H9 (cell line): ENCODE measurements around the gene CST3. TPM values are rescaled to one million over a fixed set of nuclear protein-coding genes. Genes with fewer than 3 reads are reported as not detected.

Experiments
- DNase-seq: peaks from one replicate; pipeline ENCODE4 v3.0.0-alpha.2; 2017
- H2AFZ ChIP-seq: one replicate; pipeline ENCODE4 v1.6.1; 2013; ENCODE audit warnings: mild to moderate bottlenecking, low read length, control low read depth, moderate library complexity
- H2AK5ac ChIP-seq: 2 replicates; pipeline ENCODE4 v1.6.1; 2013; ENCODE audit warnings: low read length, control low read depth, mixed read lengths; ENCODE audit not compliant: insufficient read length
- H2BK120ac ChIP-seq: one replicate; pipeline ENCODE4 v1.6.1; 2013; ENCODE audit warnings: low read depth, mild to moderate bottlenecking, low read length, control low read depth, inconsistent platforms; ENCODE audit not compliant: poor library complexity, severe bottlenecking
- H2BK12ac ChIP-seq: 2 replicates; pipeline ENCODE4 v1.6.1; 2013; ENCODE audit warnings: low read length, control low read depth, mixed read lengths, low read depth; ENCODE audit not compliant: insufficient read length
- H2BK15ac ChIP-seq: 2 replicates; pipeline ENCODE4 v1.6.1; 2013; ENCODE audit warnings: low read depth, low read length, control low read depth
- H2BK20ac ChIP-seq: one replicate; pipeline ENCODE4 v1.6.1; 2013; ENCODE audit warnings: low read depth, mild to moderate bottlenecking, low read length, control low read depth, inconsistent platforms; ENCODE audit not compliant: poor library complexity, severe bottlenecking
- H2BK5ac ChIP-seq: 2 replicates; pipeline ENCODE4 v1.6.1; 2013; ENCODE audit warnings: low read length, control low read depth, mixed read lengths; ENCODE audit not compliant: insufficient read length
- H3K14ac ChIP-seq: 2 replicates; pipeline ENCODE4 v1.6.1; 2013; ENCODE audit warnings: low read length, control low read depth; ENCODE audit not compliant: insufficient read depth
- H3K18ac ChIP-seq: 2 replicates; pipeline ENCODE4 v1.6.1; 2013; ENCODE audit warnings: low read depth, mild to moderate bottlenecking, mixed read lengths, low read length, control low read depth; ENCODE audit not compliant: insufficient read length
- H3K23ac ChIP-seq: 2 replicates; pipeline ENCODE4 v1.6.1; 2013; ENCODE audit warnings: low read length, control low read depth, mixed read lengths, low read depth; ENCODE audit not compliant: insufficient read length
- H3K23me2 ChIP-seq: 2 replicates; pipeline ENCODE4 v1.6.1; 2013; ENCODE audit warnings: low read depth, mild to moderate bottlenecking, mixed read lengths, low read length, control low read depth; ENCODE audit not compliant: insufficient read length, poor library complexity, severe bottlenecking
- H3K27ac ChIP-seq: 2 replicates; pipeline ENCODE4 v1.5.1; 2013; ENCODE audit warnings: low read length, control low read depth, mixed read lengths, low read depth; ENCODE audit not compliant: insufficient read length
- H3K27me3 ChIP-seq: 2 replicates; pipeline ENCODE4 v1.6.1; 2013; ENCODE audit warnings: low read length, control low read depth, inconsistent platforms; ENCODE audit not compliant: insufficient read depth
- H3K4ac ChIP-seq: 2 replicates; pipeline ENCODE4 v1.6.1; 2013; ENCODE audit warnings: low read depth, mild to moderate bottlenecking, control low read depth, inconsistent platforms, low read length, moderate library complexity
- H3K4me1 ChIP-seq: 2 replicates; pipeline ENCODE4 v1.6.1; 2013; ENCODE audit warnings: low read length, control low read depth, inconsistent platforms; ENCODE audit not compliant: insufficient read depth
- H3K4me2 ChIP-seq: 2 replicates; pipeline ENCODE4 v1.6.1; 2013; ENCODE audit warnings: low read length, control low read depth, mixed read lengths; ENCODE audit not compliant: insufficient read length, insufficient read depth
- H3K56ac ChIP-seq: 2 replicates; pipeline ENCODE4 v1.6.1; 2013; ENCODE audit warnings: low read depth, mild to moderate bottlenecking, mixed read lengths, low read length, control low read depth; ENCODE audit not compliant: insufficient read length
- H3K79me1 ChIP-seq: 2 replicates; pipeline ENCODE4 v1.6.1; 2013; ENCODE audit warnings: low read depth, mild to moderate bottlenecking, moderate library complexity, low read length, control low read depth, inconsistent platforms; ENCODE audit not compliant: insufficient read depth, poor library complexity, severe bottlenecking
- H3K79me2 ChIP-seq: 2 replicates; pipeline ENCODE4 v1.6.1; 2013; ENCODE audit warnings: low read length, control low read depth, inconsistent platforms; ENCODE audit not compliant: insufficient read depth
- H3K9ac ChIP-seq: 2 replicates; pipeline ENCODE4 v1.6.1; 2013; ENCODE audit warnings: low read length, control low read depth, mixed read lengths; ENCODE audit not compliant: insufficient read length; ENCODE audit errors: extremely low read depth
- H3K9me3 ChIP-seq: one replicate; pipeline ENCODE4 v1.6.1; 2013; ENCODE audit warnings: low read depth, low read length, inconsistent platforms; ENCODE audit not compliant: control insufficient read depth
- H3T11ph ChIP-seq: one replicate; pipeline ENCODE4 v1.6.1; 2013; ENCODE audit warnings: mild to moderate bottlenecking, low read length, control low read depth, inconsistent platforms
- H4K20me1 ChIP-seq: one replicate; pipeline ENCODE4 v1.6.1; 2013; ENCODE audit not compliant: control insufficient read depth, insufficient read length, insufficient read depth
- H4K5ac ChIP-seq: 2 replicates; pipeline ENCODE4 v1.6.1; 2013; ENCODE audit warnings: low read depth, mild to moderate bottlenecking, mixed read lengths, low read length, control low read depth; ENCODE audit not compliant: insufficient read length
- H4K8ac ChIP-seq: replicated peaks from 2 replicates; pipeline ENCODE4 v1.6.1; 2013; ENCODE audit warnings: low read length, control low read depth, mixed read lengths, low read depth; ENCODE audit not compliant: insufficient read length
- H4K91ac ChIP-seq: 2 replicates; pipeline ENCODE4 v1.6.1; 2013; ENCODE audit warnings: low read depth, mild to moderate bottlenecking, moderate library complexity, mixed read lengths, low read length, control low read depth; ENCODE audit not compliant: insufficient read length
- H3K27ac Mint-ChIP-seq, 3 experiments: 2 replicates in 2 of 3; 3 replicates in 1 of 3; pipeline ENCODE4 v1.8.0; 2020 to 2021; ENCODE audit warnings: mixed read lengths in 3 of 3, mild to moderate bottlenecking in 1 of 3, moderate library complexity in 1 of 3
- H3K27me3 Mint-ChIP-seq: 2 replicates; pipeline ENCODE4 v1.8.0; 2021; ENCODE audit warnings: low read depth, mild to moderate bottlenecking, moderate library complexity, mixed read lengths
- H3K36me3 Mint-ChIP-seq, 3 experiments: 2 replicates in 2 of 3; 3 replicates in 1 of 3; pipeline ENCODE4 v1.8.0; 2020 to 2021; ENCODE audit warnings: low read depth in 3 of 3, mixed read lengths in 3 of 3; ENCODE audit not compliant: insufficient read depth in 1 of 3
- H3K4me1 Mint-ChIP-seq, 2 experiments: 2 replicates each; pipeline ENCODE4 v1.8.0; 2020; ENCODE audit warnings: mixed read lengths in 2 of 2
- H3K4me3 Mint-ChIP-seq, 2 experiments: 2 replicates in 1 of 2; 3 replicates in 1 of 2; pipeline ENCODE4 v1.8.0; 2020 to 2021; ENCODE audit warnings: mild to moderate bottlenecking in 2 of 2, mixed read lengths in 2 of 2, moderate library complexity in 1 of 2
- H3K9me3 Mint-ChIP-seq, 2 experiments: 2 replicates in 1 of 2; 3 replicates in 1 of 2; pipeline ENCODE4 v1.8.0; 2020; ENCODE audit warnings: mild to moderate bottlenecking in 2 of 2, mixed read lengths in 2 of 2, moderate library complexity in 1 of 2
- WGBS: extraction: QIAGEN DNeasy Blood & Tissue Kit; methylation state at CpG from one replicate; pipeline ENCODE4 v1.1.7; 2013; ENCODE audit warnings: missing lambda C conversion rate, low lambda C conversion rate, mixed read lengths; ENCODE audit not compliant: insufficient read length; ENCODE audit errors: extremely low coverage; 5-methylcytosine and 5-hydroxymethylcytosine counted together
- total RNA-seq: library from RNA; stranded (reverse); gene quantifications from 2 replicates; pipeline ENCODE4 v1.2.1, GENCODE V29; 2021
- TF ChIP-seq, protein P1 (sequence below): fragments of 200-600 bp; sonication (generic); conservative IDR thresholded peaks from 3 replicates; pipeline ENCODE4 v1.8.0; 2021; ENCODE audit warnings: antibody characterized with exemption, mild to moderate bottlenecking

Gene CST3
- total RNA-seq, 1 experiment from 2014 or later: 77.2 TPM

DNA sequence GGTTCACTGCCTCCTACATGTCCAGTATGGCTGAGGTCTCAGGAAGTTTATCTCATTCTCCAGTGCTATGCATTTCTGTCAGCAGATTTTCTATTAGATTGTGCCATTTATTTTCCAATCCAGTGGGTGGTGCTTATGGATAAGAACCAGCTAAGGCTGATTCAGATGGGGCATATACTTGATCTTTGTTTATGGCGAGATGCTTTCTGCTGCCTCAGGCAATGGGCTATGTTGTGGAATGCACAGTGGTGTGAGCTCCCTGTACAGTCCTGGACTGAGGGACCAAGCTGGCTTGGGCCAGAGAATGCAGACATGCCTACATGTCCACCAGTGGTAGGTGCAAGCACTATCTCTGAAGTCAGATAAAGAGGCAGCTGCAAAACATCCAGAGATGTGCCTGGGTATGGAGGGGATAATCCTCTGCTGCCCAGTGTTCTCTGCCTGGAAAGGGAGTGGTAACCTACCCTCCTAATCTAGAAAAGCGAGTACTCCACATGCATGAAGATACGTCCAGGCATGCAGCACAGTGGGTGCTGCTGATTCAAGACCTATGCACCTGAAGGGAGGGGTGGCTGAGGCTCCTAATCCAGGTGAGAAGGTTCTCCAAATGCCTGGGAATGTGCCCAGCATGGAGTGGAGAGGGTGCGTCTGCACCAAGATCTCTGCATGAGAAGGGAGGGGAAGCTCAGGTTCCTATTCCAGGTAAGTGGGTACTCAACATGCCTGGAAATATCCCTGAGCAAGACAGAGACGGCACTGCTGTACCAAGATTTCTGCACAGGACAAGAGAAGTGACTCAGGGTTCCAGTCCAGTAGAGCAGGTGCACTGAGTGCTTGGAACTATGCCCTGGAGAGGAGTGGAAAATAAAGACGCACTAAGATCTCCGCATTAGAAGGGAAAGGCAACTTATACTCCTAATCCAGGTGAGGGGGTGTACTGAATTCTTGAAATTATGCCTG, 41.7 kb upstream of the CST3 start:
- Histone ChIP-seq H3K23me2 (no peaks in the 10 kb centered on the region), H4K91ac (no peak overlapping the region), H3K79me2 (no peaks in the 10 kb centered on the region), H3K27ac (no peak overlapping the region), H3K56ac (no peak overlapping the region), H3K27me3 (no peaks in the 10 kb centered on the region), H4K8ac (no peak overlapping the region), H2BK12ac (no peak overlapping the region), H4K20me1 (no peaks in the 10 kb centered on the region), H3K9me3 (no peaks in the 10 kb centered on the region), H4K5ac (no peak overlapping the region), H3K4ac (no peak overlapping the region), H2AFZ (no peak overlapping the region), H2AK5ac (no peak overlapping the region), H3K79me1 (no peaks in the 10 kb centered on the region), H2BK120ac (no peak overlapping the region), H3T11ph (no peak overlapping the region), H3K23ac (no peak overlapping the region), H3K4me1 (no peaks in the 10 kb centered on the region), H2BK15ac (no peak overlapping the region), H2BK20ac (no peak overlapping the region), H3K9ac (no peak overlapping the region), H3K14ac (no peak overlapping the region), H2BK5ac (no peak overlapping the region), H3K18ac (no peak overlapping the region), H3K4me2 (no peak overlapping the region)
- Mint-ChIP-seq H3K4me3 (no peak overlapping the region; a peak in 1 of 5 replicates), H3K27ac (no peak overlapping the region), H3K27me3 (peaks cover 3% of the 10 kb centered on the region), H3K9me3 (no peaks in the 10 kb centered on the region), H3K4me1 (peaks cover 0 to 3% of the 10 kb centered on the region in 2 experiments; a peak in 2 of 4 replicates), H3K36me3 (no peaks in the 10 kb centered on the region)
- TF ChIP-seq, protein P1, sequence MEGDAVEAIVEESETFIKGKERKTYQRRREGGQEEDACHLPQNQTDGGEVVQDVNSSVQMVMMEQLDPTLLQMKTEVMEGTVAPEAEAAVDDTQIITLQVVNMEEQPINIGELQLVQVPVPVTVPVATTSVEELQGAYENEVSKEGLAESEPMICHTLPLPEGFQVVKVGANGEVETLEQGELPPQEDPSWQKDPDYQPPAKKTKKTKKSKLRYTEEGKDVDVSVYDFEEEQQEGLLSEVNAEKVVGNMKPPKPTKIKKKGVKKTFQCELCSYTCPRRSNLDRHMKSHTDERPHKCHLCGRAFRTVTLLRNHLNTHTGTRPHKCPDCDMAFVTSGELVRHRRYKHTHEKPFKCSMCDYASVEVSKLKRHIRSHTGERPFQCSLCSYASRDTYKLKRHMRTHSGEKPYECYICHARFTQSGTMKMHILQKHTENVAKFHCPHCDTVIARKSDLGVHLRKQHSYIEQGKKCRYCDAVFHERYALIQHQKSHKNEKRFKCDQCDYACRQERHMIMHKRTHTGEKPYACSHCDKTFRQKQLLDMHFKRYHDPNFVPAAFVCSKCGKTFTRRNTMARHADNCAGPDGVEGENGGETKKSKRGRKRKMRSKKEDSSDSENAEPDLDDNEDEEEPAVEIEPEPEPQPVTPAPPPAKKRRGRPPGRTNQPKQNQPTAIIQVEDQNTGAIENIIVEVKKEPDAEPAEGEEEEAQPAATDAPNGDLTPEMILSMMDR: no peak
- WGBS: no CpG with 5 or more reads among the region's 7 CpGs
- DNase-seq: peak; percentile 10
